ENCODE data around the gene JAZF1.

JAZF1 gene

GRCh38 chr7:28165961-28166955, 14.3 kb downstream of the JAZF1 start:
- no peak for DNase-seq (ENCODE audit: low read depth, low spot score)

GRCh38 chr7:28165261-28165660, 15.3 kb downstream of the JAZF1 start:
- no peak for DNase-seq (ENCODE audit: low read depth, low spot score)

GRCh38 chr7:28163949-28164348, 16.6 kb downstream of the JAZF1 start:
- no peak for DNase-seq (ENCODE audit: low read depth, low spot score)

- no peak for DNase-seq (ENCODE audit: low read depth, low spot score)
These were observed 19.3 kb downstream of the JAZF1 start for GRCh38 chr7:28161331-28161730.

- no peak for DNase-seq (ENCODE audit: low read depth, low spot score)
These were observed 20.0 kb downstream of the JAZF1 start for GRCh38 chr7:28160551-28160991.

- DNase-seq (ENCODE audit: low read depth, low spot score), result no peak
These were observed 22.7 kb downstream of the JAZF1 start for GRCh38 chr7:28157831-28158416.

- no peak for DNase-seq (ENCODE audit: low read depth, low spot score)
These were observed 23.4 kb downstream of the JAZF1 start for GRCh38 chr7:28157076-28157745.

GRCh38 chr7:28156401-28156800, 24.2 kb downstream of the JAZF1 start:
- DNase-seq (ENCODE audit: low read depth, low spot score), result no peak

GRCh38 chr7:28155964-28156363, 24.6 kb downstream of the JAZF1 start:
- DNase-seq (ENCODE audit: low read depth, low spot score), result no peak

- DNase-seq (ENCODE audit: low read depth, low spot score), result no peak
These were observed 25.5 kb downstream of the JAZF1 start for GRCh38 chr7:28155019-28155660.

GRCh38 chr7:28152594-28152993, 28.0 kb downstream of the JAZF1 start:
- DNase-seq (ENCODE audit: low read depth, low spot score), result no peak

- no peak for DNase-seq (ENCODE audit: low read depth, low spot score)
These were observed 28.6 kb downstream of the JAZF1 start for GRCh38 chr7:28151965-28152364.

- no peak for DNase-seq (ENCODE audit: low read depth, low spot score)
These were observed 31.1 kb downstream of the JAZF1 start for GRCh38 chr7:28149291-28150101.

- no peak for DNase-seq (ENCODE audit: low read depth, low spot score)
These were observed 34.7 kb downstream of the JAZF1 start for GRCh38 chr7:28145931-28146330.

GRCh38 chr7:28145090-28145626, 35.4 kb downstream of the JAZF1 start:
- DNase-seq (ENCODE audit: low read depth, low spot score), result no peak

- DNase-seq (ENCODE audit: low read depth, low spot score), result no peak
These were observed 36.3 kb downstream of the JAZF1 start for GRCh38 chr7:28144266-28144665.

- DNase-seq (ENCODE audit: low read depth, low spot score), result no peak
These were observed 37.9 kb downstream of the JAZF1 start for GRCh38 chr7:28142650-28143049.

- DNase-seq (ENCODE audit: low read depth, low spot score), result no peak
These were observed 39.6 kb downstream of the JAZF1 start for GRCh38 chr7:28140979-28141378.

- DNase-seq (ENCODE audit: low read depth, low spot score), result no peak
These were observed 41.8 kb downstream of the JAZF1 start for GRCh38 chr7:28138837-28139236.

- DNase-seq (ENCODE audit: low read depth, low spot score), result no peak
These were observed 43.1 kb downstream of the JAZF1 start for GRCh38 chr7:28137463-28137862.

- no peak for DNase-seq (ENCODE audit: low read depth, low spot score)
These were observed 43.7 kb downstream of the JAZF1 start for GRCh38 chr7:28136885-28137284.
